Esophagus muscularis mucosa (tissue), 4 donors: ENCODE measurements around the gene ATXN2. TPM values are rescaled to one million over a fixed set of nuclear protein-coding genes. Genes with fewer than 3 reads are reported as not detected.
A peak's percentile ranks its signal among the peaks of the same experiment; 100 is the strongest.
"Not testable (repeated sequence)": the region's sequence is repeated elsewhere in the genome, so short reads cannot be mapped to it uniquely, and the experiment has no call there.

Source experiments
- DNase-seq: peaks from one replicate; pipeline ENCODE4 v3.0.0-alpha.2; 2017; ENCODE audit errors: extremely low spot score
- H3K27ac ChIP-seq, 4 donors: fragments of 200-600 bp; sonication (generic); replicated peaks in 1 of 4; 1 replicate in 3 of 4; 2 replicates in 1 of 4; pipeline ENCODE4 v1.5.1; 2016 to 2019; ENCODE audit warnings: mild to moderate bottlenecking in 1 of 4
- H3K27me3 ChIP-seq, 4 donors: fragments of 200-600 bp; sonication (generic); one replicate each; pipeline versions ENCODE4 v1.5.1 to v1.6.0; 2016 to 2019
- H3K36me3 ChIP-seq, 4 donors: fragments of 200-600 bp; sonication (generic); one replicate each; pipeline ENCODE4 v1.5.1; 2016 to 2019
- H3K4me1 ChIP-seq, 4 donors: fragments of 200-600 bp; sonication (generic); one replicate each; pipeline ENCODE4 v1.5.1; 2016 to 2019
- H3K4me3 ChIP-seq, 4 donors: fragments of 200-600 bp; sonication (generic); 1 replicate in 2 of 4; 2 replicates in 2 of 4; pipeline ENCODE4 v1.5.1; 2016 to 2019; ENCODE audit warnings: mild to moderate bottlenecking in 4 of 4, moderate library complexity in 1 of 4
- H3K9me3 ChIP-seq, 4 donors: fragments of 200-600 bp; sonication (generic); 1 replicate in 3 of 4; 2 replicates in 1 of 4; pipeline ENCODE4 v1.5.1; 2016 to 2019
- EP300 ChIP-seq: sonication (generic); formaldehyde crosslinking; IDR thresholded peaks from one replicate; pipeline ENCODE4 v1.6.1; 2017; ENCODE audit warnings: antibody characterized with exemption
- POLR2A ChIP-seq: fragments of 450-650 bp; IDR thresholded peaks from one replicate; pipeline ENCODE4 v1.6.1; 2017; ENCODE audit warnings: antibody characterized with exemption, moderate library complexity, mild to moderate bottlenecking, low read depth
- POLR2AphosphoS5 ChIP-seq, 2 donors: sonication (generic); formaldehyde crosslinking; IDR thresholded peaks; one replicate each; pipeline ENCODE4 v1.6.1; 2017; ENCODE audit warnings: antibody characterized with exemption in 2 of 2
- WGBS: methylation state at CpG from one replicate; pipeline ENCODE4 v1.1.5; 2018; 5-methylcytosine and 5-hydroxymethylcytosine counted together
- intact Hi-C: fragments of 100-400 bp; cut with DNase I; formaldehyde crosslinking; loops from one replicate; pipeline ENCODE4 v1.15.1; 2023
- small RNA-seq, 3 donors: library from RNA; depleted of rRNA; stranded (forward); fragments of <200 nt; gene quantifications; one replicate each; pipeline ENCODE3, GENCODE V24; 2016
- total RNA-seq, 4 donors: library from RNA; depleted of rRNA; stranded (reverse); fragments of >200 nt; gene quantifications; one replicate each; pipeline versions ENCODE4 v1.1.0 to v1.2.1, GENCODE V29; 2016
- TF ChIP-seq, protein P1 (sequence below), 3 experiments: fragments of 200-600 bp in 2 of 3; fragments of 450-650 bp in 1 of 3; sonication (generic) in 2 of 3; IDR thresholded peaks; one replicate each; pipeline ENCODE4 v1.5.1; 2017 to 2019; ENCODE audit warnings: antibody characterized with exemption in 3 of 3, mild to moderate bottlenecking in 2 of 3, moderate library complexity in 1 of 3

The ATXN2 gene
- total RNA-seq, 4 donors from 2014 or later: 32.0 to 57.3 (median 52.0) TPM

DNA sequence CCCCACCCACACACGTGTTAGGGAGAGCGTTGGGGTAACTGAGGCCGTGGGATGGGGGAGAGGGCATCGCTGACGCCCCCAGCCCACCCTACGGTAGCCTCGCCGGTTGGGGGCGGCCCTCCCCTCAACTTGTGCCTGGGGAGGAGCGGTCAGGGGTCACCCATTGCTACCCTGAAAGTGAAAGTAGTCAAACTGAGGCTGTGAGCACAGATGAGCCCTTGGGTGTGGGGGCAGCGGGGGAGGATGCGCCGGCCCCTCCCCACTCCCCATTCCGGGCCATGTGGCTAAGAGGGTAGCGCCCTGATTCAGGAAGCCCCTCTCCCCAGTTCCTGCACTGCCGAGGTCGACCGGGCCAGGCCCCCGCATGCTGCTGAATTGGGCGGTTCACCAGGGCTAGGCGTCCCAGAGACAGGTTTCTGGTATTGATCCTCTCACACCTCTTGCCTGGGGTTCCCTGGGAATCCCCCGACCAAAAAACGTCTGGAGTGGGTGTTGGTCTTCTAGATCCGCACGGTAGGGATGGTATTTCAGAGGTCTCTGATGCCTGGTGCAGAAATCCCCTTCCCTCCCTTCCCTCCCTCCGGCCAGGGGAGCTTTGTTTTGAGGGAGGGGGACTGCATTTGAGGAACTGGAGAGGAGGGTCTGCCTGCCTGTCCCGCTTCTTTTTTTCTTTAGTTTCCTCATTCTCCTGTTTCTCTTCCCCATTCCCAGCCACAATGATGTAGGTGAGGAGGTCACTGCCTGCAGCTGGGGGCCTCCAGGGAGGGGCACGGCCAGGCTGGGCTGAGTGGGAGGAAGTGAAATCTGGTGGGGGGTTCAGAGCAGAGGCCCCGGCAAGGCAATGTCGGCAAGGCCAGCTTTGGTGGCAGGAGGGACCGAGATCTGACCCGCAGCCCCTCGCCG, 192.4 kb downstream of the ATXN2 start:
- H3K27me3 ChIP-seq: no peaks in the 10 kb centered on the region
- no peaks in the 10 kb centered on the region for H3K9me3 ChIP-seq
- peaks cover 75 to 88% (median 84%) of the 10 kb centered on the region in 4 donors for H3K4me1 ChIP-seq
- intact Hi-C loops: no loop called here
- DNase-seq: no peak
- H3K4me3 ChIP-seq: peak overlapping the region; percentile 76 to 96 (median 86)
- 7% methylated on average over 21 of the region's 34 CpGs for WGBS
- no peaks in the 10 kb centered on the region for H3K36me3 ChIP-seq
- TF ChIP-seq POLR2AphosphoS5 (IDR thresholded peaks at IDR 0.05) (peak in 1 of 2 donors; percentile 44), EP300 (no peak)
- peak overlapping the region; percentile 81 to 88 (median 84) for H3K27ac ChIP-seq

DNA sequence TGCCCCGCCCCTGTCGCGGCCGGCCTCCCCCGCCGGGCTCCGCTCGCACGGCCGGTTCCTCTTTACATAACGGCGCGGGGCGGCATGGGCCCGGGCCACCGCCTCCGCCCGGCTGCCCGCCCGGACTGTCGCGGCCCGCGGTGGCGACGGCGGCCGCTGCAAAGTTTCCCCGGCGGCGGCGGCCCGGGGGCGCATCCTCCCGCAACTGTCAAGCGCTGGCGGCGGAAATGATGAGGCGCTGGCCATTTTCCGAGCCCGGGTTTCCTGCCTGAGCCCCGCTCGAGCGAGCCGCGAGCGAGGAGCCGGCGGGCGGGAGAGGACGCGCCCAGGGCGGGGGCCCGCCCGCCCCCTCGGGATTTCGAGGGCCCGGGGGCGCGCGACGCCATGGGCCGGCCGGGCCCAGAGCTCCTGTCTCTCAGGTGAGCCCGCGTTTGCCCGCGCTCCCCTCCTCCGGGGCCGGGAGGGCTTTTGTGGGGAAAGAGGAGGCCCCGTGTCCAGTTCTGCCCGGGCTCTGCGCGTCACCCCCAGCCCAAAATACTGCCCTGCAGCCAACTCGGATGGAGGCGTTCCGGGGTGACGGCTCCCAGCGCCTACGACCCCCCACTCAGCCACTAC, 193.1 kb downstream of the ATXN2 start, which contains the start of gene SH2B3:
Gene SH2B3 (plus strand): TSS at position 65 of the 615 bp plus-strand sequence. CDS start 12,223 bp downstream, outside the sequence.
- intact Hi-C loops: no loop called here
- no peak for TF ChIP-seq EP300
- TF ChIP-seq POLR2AphosphoS5 (IDR thresholded peaks at IDR 0.05): no peak
- TF ChIP-seq, protein P1, sequence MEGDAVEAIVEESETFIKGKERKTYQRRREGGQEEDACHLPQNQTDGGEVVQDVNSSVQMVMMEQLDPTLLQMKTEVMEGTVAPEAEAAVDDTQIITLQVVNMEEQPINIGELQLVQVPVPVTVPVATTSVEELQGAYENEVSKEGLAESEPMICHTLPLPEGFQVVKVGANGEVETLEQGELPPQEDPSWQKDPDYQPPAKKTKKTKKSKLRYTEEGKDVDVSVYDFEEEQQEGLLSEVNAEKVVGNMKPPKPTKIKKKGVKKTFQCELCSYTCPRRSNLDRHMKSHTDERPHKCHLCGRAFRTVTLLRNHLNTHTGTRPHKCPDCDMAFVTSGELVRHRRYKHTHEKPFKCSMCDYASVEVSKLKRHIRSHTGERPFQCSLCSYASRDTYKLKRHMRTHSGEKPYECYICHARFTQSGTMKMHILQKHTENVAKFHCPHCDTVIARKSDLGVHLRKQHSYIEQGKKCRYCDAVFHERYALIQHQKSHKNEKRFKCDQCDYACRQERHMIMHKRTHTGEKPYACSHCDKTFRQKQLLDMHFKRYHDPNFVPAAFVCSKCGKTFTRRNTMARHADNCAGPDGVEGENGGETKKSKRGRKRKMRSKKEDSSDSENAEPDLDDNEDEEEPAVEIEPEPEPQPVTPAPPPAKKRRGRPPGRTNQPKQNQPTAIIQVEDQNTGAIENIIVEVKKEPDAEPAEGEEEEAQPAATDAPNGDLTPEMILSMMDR (IDR thresholded peaks at IDR 0.05): no peak
- TF ChIP-seq POLR2A: no peak

GRCh38 chr12:111405149-111405858, 193.8 kb downstream of the ATXN2 start:
- intact Hi-C loops: no loop called here
- DNase-seq: peak; percentile 99
- TF ChIP-seq EP300 (no peak), POLR2AphosphoS5 (IDR thresholded peaks at IDR 0.05) (peak in 1 of 2 donors; percentile 33)
- TF ChIP-seq, protein P1 (IDR thresholded peaks at IDR 0.05): peak; percentile 39 to 52 (median 48)
- Histone ChIP-seq H3K4me1 (peaks cover 60 to 73% (median 70%) of the 10 kb centered on the region in 4 donors), H3K9me3 (no peaks in the 10 kb centered on the region), H3K4me3 (peak overlapping the region; percentile 76 to 96 (median 86)), H3K27ac (peak overlapping the region; percentile 81 to 88 (median 84)), H3K36me3 (no peaks in the 10 kb centered on the region), H3K27me3 (no peaks in the 10 kb centered on the region)
- 1% methylated on average over 16 of the region's 59 CpGs for WGBS

More for the DNA sequence above, 193.1 kb downstream of the ATXN2 start, which contains the start of gene SH2B3:
- Histone ChIP-seq H3K27ac (peak within 1 kb of the TSS; percentile 81 to 88 (median 84)), H3K4me1 (peaks cover 67 to 80% (median 76%) of the 10 kb centered on the region in 4 donors), H3K9me3 (no peaks in the 10 kb centered on the region), H3K4me3 (peak within 1 kb of the TSS; percentile 76 to 96 (median 86)), H3K36me3 (no peaks in the 10 kb centered on the region), H3K27me3 (no peaks in the 10 kb centered on the region)
- DNase-seq: no peak
- WGBS: 0% methylated on average over 5 of the region's 80 CpGs

- Histone ChIP-seq H3K4me3 (peak overlapping the region; percentile 76 to 96 (median 86)), H3K27me3 (no peaks in the 10 kb centered on the region), H3K4me1 (peaks cover 53 to 66% (median 62%) of the 10 kb centered on the region in 4 donors), H3K27ac (peak overlapping the region; percentile 81 to 88 (median 84)), H3K9me3 (no peaks in the 10 kb centered on the region), H3K36me3 (no peaks in the 10 kb centered on the region)
- intact Hi-C loops: no loop called here
- 40% methylated on average over 17 of the region's 21 CpGs for WGBS
- no peak for TF ChIP-seq POLR2AphosphoS5 (IDR thresholded peaks at IDR 0.05)
- DNase-seq: no peak
Observed at GRCh38 chr12:111404362-111405148, 194.6 kb downstream of the ATXN2 start.

GRCh38 chr12:111402490-111402824, 196.7 kb downstream of the ATXN2 start:
- H3K27me3 ChIP-seq, H3K36me3 ChIP-seq, H3K9me3 ChIP-seq, DNase-seq, intact Hi-C loops: not testable (repeated sequence)
- peaks cover 34 to 54% (median 48%) of the 10 kb centered on the region in 4 donors for H3K4me1 ChIP-seq
- H3K4me3 ChIP-seq: peak overlapping the region in 3 of 4 donors; percentile 24 to 30 (median 28)
- H3K27ac ChIP-seq: peak overlapping the region; percentile 81 to 88 (median 84)
- WGBS: 87% methylated on average over 9 of the region's 9 CpGs

Small RNA genes within 50 kb of the gene (small RNA-seq; reads per million reads assigned to genes)
- 0 reads per million in 3 donors for gene RF00066

Other genes starting within 250 kb of the ATXN2 start
- gene PHETA1, start 230.2 kb downstream of the ATXN2 start, total RNA-seq: 10 to 100 TPM in 1 of 4 donors, 1 to 10 TPM in 3; 5.8 to 15.6 (median 9.5) TPM
- 10 to 100 TPM; 24.9 to 49.4 (median 41.8) TPM for gene SH2B3, start 193.4 kb downstream of the ATXN2 start, total RNA-seq
- gene BRAP, start 86.6 kb upstream of the ATXN2 start, total RNA-seq: 10 to 100 TPM; 17.4 to 23.8 (median 20.7) TPM
- 10 to 100 TPM in 3 of 4 donors, 1 to 10 TPM in 1; 8.8 to 21.6 (median 16.8) TPM for gene ACAD10, start 86.7 kb upstream of the ATXN2 start, total RNA-seq
- 100 to 1,000 TPM; 148 to 278 (median 209) TPM for gene ALDH2, start 167.6 kb upstream of the ATXN2 start, total RNA-seq
- gene MAPKAPK5, start 242.9 kb upstream of the ATXN2 start, total RNA-seq: 10 to 100 TPM; 30.3 to 43.7 (median 34.1) TPM